Right lobe of liver (tissue), 4 donors: ENCODE measurements around the gene HIRA.

Source experiments
- CTCF ChIP-seq, 4 donors: fragments of 200-600 bp in 3 of 4; fragments of 450-650 bp in 1 of 4; IDR thresholded peaks; one replicate each; pipeline versions ENCODE4 v1.5.1 to v1.8.0; 2016 to 2022; ENCODE audit warnings: antibody characterized with exemption in 4 of 4, mild to moderate bottlenecking in 2 of 4
- POLR2A ChIP-seq: fragments of 450-650 bp; IDR thresholded peaks from one replicate; pipeline ENCODE4 v1.6.1; 2017; ENCODE audit warnings: antibody characterized with exemption, mild to moderate bottlenecking
- donor health status: DM: no; HTN: no; CAD: no.
- donor health status: DM: no; HTN: no; CAD: no.
- donor health status: DM: no; HTN: yes; CAD: no.

GRCh38 chr22:19330865-19331418 is 100.6 kb downstream of the HIRA start:
- TF ChIP-seq POLR2A (no peak), CTCF (IDR thresholded peaks at IDR 0.05) (no peak)
